SK-N-MC (cell line): ENCODE measurements around the gene CACNB2.

Source experiments
- EZH2 ChIP-seq: fragments of 200-600 bp; sonication (generic); IDR thresholded peaks from one replicate; pipeline ENCODE4 v1.6.1; 2017; ENCODE audit warnings: antibody characterized with exemption
- FOXP2 ChIP-seq: optimal IDR thresholded peaks from 2 replicates; pipeline ENCODE3; 2011; ENCODE audit warnings: mild to moderate bottlenecking, moderate library complexity; ENCODE audit not compliant: insufficient read depth; ENCODE audit errors: extremely low read length, control extremely low read depth
- POLR2AphosphoS5 ChIP-seq: IDR thresholded peaks from 2 replicates; pipeline ENCODE4 v1.6.1; 2012; ENCODE audit warnings: mild to moderate bottlenecking, low read depth, low read length, borderline replicate concordance

- TF ChIP-seq EZH2 (no peak), POLR2AphosphoS5 (no peak), FOXP2 (no peak)
These were observed 106.7 kb downstream of the CACNB2 start for GRCh38 chr10:18246967-18247366.
